OCI-LY7 (cell line): Measurements from ENCODE around the gene IRX1. TPM values are rescaled to one million over a fixed set of nuclear protein-coding genes. Genes with fewer than 3 reads are reported as not detected.

Experiments
- BruUV-seq: library from RNA; stranded (reverse); fragments of 400-500 nt; replicated peaks from 2 replicates; lab custom pipeline; 2021; lab: Mats Ljungman, UMichigan
- CTCF ChIA-PET: fragments of 300-600 bp; sonication (Branson Sonifier 250); formaldehyde crosslinking; loops from one replicate; lab custom pipeline; 2022; ENCODE audit warnings: antibody characterized with exemption; ENCODE audit not compliant: unreplicated experiment; lab: Charles Lee
- POLR2A ChIA-PET: fragments of 300-600 bp; sonication (Branson Sonifier 250); formaldehyde crosslinking; loops from one replicate; lab custom pipeline; 2022; ENCODE audit warnings: antibody characterized with exemption; lab: Charles Lee
- DNase-seq: peaks from one replicate; pipeline ENCODE4 v3.0.0-alpha.2; 2015; ENCODE audit warnings: low spot score
- H2AFZ ChIP-seq: fragments of 200-600 bp; sonication (generic), shearing (Covaris generic); 2 replicates; pipeline ENCODE4 v1.6.1; 2014; ENCODE audit warnings: mild to moderate bottlenecking, antibody characterized with exemption, low read length, moderate library complexity
- H3K27ac ChIP-seq: fragments of 200-600 bp; sonication (generic); 2 replicates; pipeline ENCODE4 v1.5.1; 2014; ENCODE audit warnings: mixed run types, low read depth, mild to moderate bottlenecking, moderate library complexity, low read length, inconsistent platforms; ENCODE audit not compliant: poor library complexity, severe bottlenecking
- H3K36me3 ChIP-seq: fragments of 200-600 bp; sonication (generic); 2 replicates; pipeline ENCODE4 v1.6.1; 2014; ENCODE audit warnings: mild to moderate bottlenecking, antibody characterized with exemption, low read length, moderate library complexity, mixed read lengths; ENCODE audit not compliant: insufficient read depth
- H3K4me1 ChIP-seq: fragments of 200-600 bp; sonication (generic); 2 replicates; pipeline ENCODE4 v1.5.1; 2014; ENCODE audit warnings: mild to moderate bottlenecking, low read length; ENCODE audit not compliant: insufficient read depth, poor library complexity, severe bottlenecking
- H3K4me2 ChIP-seq: fragments of 200-600 bp; sonication (generic); 2 replicates; pipeline ENCODE4 v1.6.1; 2014; ENCODE audit warnings: mild to moderate bottlenecking, low read length
- H3K4me3 ChIP-seq: fragments of 200-600 bp; sonication (generic); 2 replicates; pipeline ENCODE4 v1.5.1; 2014; ENCODE audit warnings: mild to moderate bottlenecking, low read depth, low read length; ENCODE audit not compliant: poor library complexity, severe bottlenecking
- H3K79me2 ChIP-seq: fragments of 200-600 bp; sonication (generic); 2 replicates; pipeline ENCODE4 v1.6.1; 2016; ENCODE audit warnings: low read depth, mild to moderate bottlenecking, low read length, moderate library complexity, mixed read lengths; ENCODE audit not compliant: insufficient read depth
- H3K9me2 ChIP-seq: fragments of 200-600 bp; sonication (generic); 2 replicates; pipeline ENCODE4 v1.6.1; 2016; ENCODE audit warnings: mild to moderate bottlenecking, low read length, mixed read lengths; ENCODE audit not compliant: insufficient read depth
- H3K9me3 ChIP-seq: fragments of 200-600 bp; sonication (generic); 2 replicates; pipeline ENCODE4 v1.6.1; 2014; ENCODE audit warnings: mild to moderate bottlenecking, mixed run types, low read length, mixed read lengths
- H4K20me1 ChIP-seq: fragments of 200-600 bp; sonication (generic); 2 replicates; pipeline ENCODE4 v1.6.1; 2014; ENCODE audit warnings: mild to moderate bottlenecking, antibody characterized with exemption, low read length, moderate library complexity, mixed read lengths; ENCODE audit not compliant: insufficient read depth
- CTCF ChIP-seq: fragments of 200-600 bp; sonication (generic); conservative IDR thresholded peaks from 2 replicates; pipeline ENCODE4 v1.5.1; 2014; ENCODE audit warnings: mild to moderate bottlenecking, antibody characterized with exemption, low read length, moderate library complexity, mixed read lengths
- EZH2phosphoT487 ChIP-seq: fragments of 200-600 bp; sonication (generic); IDR thresholded peaks from 2 replicates; pipeline ENCODE4 v1.6.1; 2018; ENCODE audit warnings: low read depth, borderline replicate concordance, mild to moderate bottlenecking, mixed run types, antibody characterized with exemption, low read length, moderate library complexity, mixed read lengths
- intact Hi-C: fragments of 100-400 bp; cut with micrococcal nuclease; formaldehyde crosslinking; loops from one replicate; pipeline ENCODE4 v1.10.0; 2022; ENCODE audit not compliant: unreplicated experiment
- total RNA-seq, 2 experiments: library from RNA; depleted of rRNA in 1 of 2; stranded (reverse); fragments of >200 nt in 1 of 2; shearing (Covaris generic) in 1 of 2; gene quantifications; 2 replicates each; pipeline ENCODE4 v1.2.3, GENCODE V29; 2014 to 2022

IRX1 gene
- total RNA-seq, 2 experiments from 2014 or later, result not detected

- H3K9me2 ChIP-seq, result no peaks in the 10 kb centered on the region
- no peak overlapping the region for H2AFZ ChIP-seq
- no peaks in the 10 kb centered on the region for H3K79me2 ChIP-seq
- ChIA-PET CTCF (no interaction called here), POLR2A (no interaction called here)
- TF ChIP-seq EZH2phosphoT487, result no peak
- TF ChIP-seq CTCF, result no peak
- DNase-seq, result no peak
- no peaks in the 10 kb centered on the region for H3K4me1 ChIP-seq
- H3K36me3 ChIP-seq, result no peaks in the 10 kb centered on the region
- intact Hi-C loops, result no loop called here
- no TSS peak for BruUV-seq
- H4K20me1 ChIP-seq, result no peaks in the 10 kb centered on the region
- no peaks in the 10 kb centered on the region for H3K9me3 ChIP-seq
- H3K4me2 ChIP-seq, result no peak overlapping the region
- H3K27ac ChIP-seq, result no peak overlapping the region
- H3K4me3 ChIP-seq, result no peak overlapping the region
These were observed 17.0 kb downstream of the IRX1 start for GRCh38 chr5:3612591-3613042.

DNA sequence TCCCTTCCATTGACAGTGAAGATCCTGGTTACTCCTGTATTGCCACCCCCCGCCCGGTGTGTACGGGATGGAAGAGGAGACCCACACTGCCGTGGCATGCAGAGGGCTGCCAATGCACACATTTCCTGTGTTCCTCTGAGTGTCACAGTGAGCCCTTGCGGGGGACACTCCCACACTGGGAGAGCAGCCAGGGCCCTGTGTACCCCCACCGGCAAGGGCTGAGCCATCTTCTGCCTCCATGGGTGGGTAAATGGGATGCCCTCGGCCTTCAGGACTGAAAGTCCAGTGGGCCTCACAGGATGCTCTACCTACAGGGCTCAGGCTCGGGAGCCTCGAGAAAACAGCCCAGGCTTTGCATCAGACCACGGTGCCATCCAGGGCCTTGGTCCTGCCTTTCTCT is 18.1 kb downstream of the IRX1 start:
- Histone ChIP-seq H2AFZ (no peak overlapping the region), H3K4me2 (no peak overlapping the region), H3K9me2 (no peaks in the 10 kb centered on the region), H3K27ac (no peak overlapping the region), H4K20me1 (no peaks in the 10 kb centered on the region), H3K4me1 (no peaks in the 10 kb centered on the region), H3K36me3 (no peaks in the 10 kb centered on the region), H3K79me2 (no peaks in the 10 kb centered on the region), H3K9me3 (no peaks in the 10 kb centered on the region), H3K4me3 (no peak overlapping the region)
- no peak for DNase-seq
- ChIA-PET POLR2A (no interaction called here), CTCF (no interaction called here)
- BruUV-seq, result no TSS peak
- no peak for TF ChIP-seq CTCF
- no peak for TF ChIP-seq EZH2phosphoT487
- intact Hi-C loops, result no loop called here

- no peaks in the 10 kb centered on the region for H3K36me3 ChIP-seq
- no peaks in the 10 kb centered on the region for H3K4me1 ChIP-seq
- no peaks in the 10 kb centered on the region for H4K20me1 ChIP-seq
- no peak for TF ChIP-seq CTCF
- TF ChIP-seq EZH2phosphoT487, result no peak
- no peak overlapping the region for H3K4me2 ChIP-seq
- H3K27ac ChIP-seq, result no peak overlapping the region
- DNase-seq, result no peak
- H3K4me3 ChIP-seq, result no peak overlapping the region
- no peak overlapping the region for H2AFZ ChIP-seq
- CTCF ChIA-PET, result no interaction called here
- BruUV-seq, result no TSS peak
- H3K79me2 ChIP-seq, result no peaks in the 10 kb centered on the region
- POLR2A ChIA-PET, result no interaction called here
- intact Hi-C loops, result no loop called here
- no peaks in the 10 kb centered on the region for H3K9me3 ChIP-seq
- no peaks in the 10 kb centered on the region for H3K9me2 ChIP-seq
These were observed 19.6 kb downstream of the IRX1 start for GRCh38 chr5:3615217-3615616.
